CD1c-positive myeloid dendritic cell (primary cell): ENCODE results near the gene BTG4.

ENCODE experiments used
- DNase-seq: peaks from one replicate; pipeline ENCODE4 v3.0.0-alpha.2; 2016; ENCODE audit errors: extremely low spot score

BTG4 gene

DNA sequence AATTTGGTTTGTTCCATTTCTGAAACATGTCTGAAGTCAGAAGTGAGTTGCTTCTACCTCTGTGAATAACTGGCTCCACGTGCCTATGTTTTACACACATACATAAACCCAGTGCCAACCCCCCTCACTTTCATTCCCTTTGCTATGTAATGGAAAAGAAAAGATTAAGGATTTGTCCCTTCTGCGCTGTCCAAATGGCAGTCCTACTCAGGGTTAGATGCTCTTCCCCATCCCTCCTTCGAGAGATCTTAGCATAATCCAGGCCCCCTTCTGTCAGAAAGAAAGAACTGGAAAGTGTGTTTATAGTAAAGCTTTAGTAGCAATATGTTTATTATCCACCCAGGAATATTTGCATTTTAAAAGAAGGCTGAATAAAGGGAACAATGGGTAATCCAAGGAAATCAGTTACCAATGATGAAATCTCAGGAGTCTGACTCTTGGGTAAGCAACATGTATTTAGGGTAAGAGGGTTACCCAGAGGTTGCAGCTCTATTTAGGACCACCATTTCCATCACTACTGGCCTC is 25.2 kb upstream of the BTG4 start:
- DNase-seq: no peak

DNA sequence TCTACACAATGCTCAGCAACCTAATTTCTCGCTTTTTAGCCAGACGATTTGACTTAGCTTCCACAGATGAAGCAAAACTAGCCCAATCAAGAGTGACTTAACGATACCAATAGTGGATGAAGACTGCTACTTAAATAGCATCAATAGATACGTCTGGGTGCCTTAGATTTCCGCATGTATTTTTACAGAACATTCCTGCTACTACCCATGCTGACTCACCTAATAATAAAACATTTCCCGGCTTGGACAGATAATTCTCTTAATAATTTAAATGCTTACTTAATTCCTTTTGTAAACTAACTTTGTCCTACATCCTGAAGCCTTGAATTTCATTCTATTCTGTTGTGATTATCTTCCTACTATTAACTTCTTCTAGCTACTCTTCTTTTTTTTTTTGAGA is 23.1 kb upstream of the BTG4 start:
- DNase-seq: no peak

DNA sequence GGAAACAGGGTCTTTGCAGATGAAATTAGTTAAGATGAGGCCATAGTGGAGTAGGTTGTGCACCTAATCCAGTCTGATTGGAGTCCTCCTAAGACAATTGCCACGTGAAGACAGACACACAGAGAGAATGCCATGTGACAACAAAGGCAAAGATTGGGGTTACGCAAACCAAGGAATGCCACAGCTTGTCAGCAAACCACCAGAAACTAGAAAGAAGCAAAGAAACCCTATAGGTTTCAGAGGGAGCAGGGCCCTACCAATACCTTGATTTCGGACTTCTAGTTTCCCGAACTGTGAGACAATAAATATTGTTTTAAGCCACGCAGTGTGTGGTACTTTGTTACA is 20.2 kb upstream of the BTG4 start:
- peak; percentile 8 for DNase-seq

DNA sequence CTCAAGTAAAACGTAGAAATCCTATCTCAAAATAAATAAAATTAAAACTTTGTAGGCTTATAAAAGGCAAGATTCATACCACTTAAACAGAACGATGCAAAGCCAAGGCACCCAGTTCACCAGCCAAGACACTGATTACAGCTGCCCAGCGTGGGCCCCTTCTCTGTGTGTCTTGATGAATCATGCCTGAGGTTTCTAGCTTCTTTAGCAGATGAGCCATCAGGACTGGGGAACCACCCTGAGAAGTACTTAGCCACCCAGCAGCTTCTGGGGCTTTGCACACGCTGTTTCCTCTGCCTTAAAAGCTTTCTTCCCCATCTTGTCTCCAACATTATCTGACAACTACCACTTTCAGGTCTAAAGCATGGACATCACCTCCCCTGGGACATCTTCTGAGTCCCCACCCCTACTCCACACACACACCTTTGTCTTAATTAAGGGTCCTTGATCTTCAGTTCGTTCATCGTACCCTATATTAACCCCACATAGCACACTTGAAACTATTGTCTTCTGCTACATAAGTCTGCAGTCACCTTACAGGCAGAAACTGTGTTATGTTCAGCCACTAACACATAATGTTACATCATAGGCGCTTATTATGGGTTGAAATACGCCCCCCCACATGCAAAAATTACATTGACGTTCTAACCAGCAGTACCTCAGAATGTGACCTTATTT is 19.6 kb upstream of the BTG4 start:
- peak; percentile 90 for DNase-seq

DNA sequence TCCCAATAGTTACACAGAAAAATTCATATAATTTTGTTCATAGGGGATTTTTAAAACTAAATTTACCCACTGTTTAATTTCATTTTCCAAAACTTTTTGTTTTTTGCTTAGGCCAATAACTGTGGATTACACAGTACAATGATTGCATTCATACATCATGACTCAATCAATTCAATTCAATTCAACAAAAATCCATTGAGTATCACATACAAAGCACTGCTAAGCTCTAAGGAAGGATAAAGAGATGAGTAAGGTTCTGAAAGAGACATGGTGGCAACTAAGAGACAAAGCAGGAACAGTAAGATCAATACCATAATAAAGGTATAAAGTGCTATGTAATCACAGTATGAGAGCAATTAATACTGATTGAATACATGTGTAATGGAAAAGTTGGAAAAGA is 18.9 kb upstream of the BTG4 start:
- no peak for DNase-seq

DNA sequence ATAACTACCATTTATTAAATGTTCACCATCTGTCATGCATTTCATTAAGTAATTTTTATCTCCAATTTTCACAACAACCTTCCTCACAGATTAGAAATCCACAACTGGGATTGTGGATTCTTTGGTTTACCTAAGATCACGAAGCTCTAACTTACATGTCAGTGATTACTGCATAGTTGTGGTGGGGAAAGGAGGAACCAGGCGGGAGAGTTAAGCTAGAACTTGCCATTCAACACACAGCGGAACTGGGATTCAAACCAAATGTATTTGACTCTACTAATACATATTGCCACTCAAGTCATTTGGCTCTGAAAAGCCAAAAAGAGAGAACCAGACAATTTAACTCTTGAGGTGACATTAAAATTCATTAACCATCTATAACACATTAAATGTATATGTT is 17.9 kb upstream of the BTG4 start:
- DNase-seq: peak; percentile 55

DNA sequence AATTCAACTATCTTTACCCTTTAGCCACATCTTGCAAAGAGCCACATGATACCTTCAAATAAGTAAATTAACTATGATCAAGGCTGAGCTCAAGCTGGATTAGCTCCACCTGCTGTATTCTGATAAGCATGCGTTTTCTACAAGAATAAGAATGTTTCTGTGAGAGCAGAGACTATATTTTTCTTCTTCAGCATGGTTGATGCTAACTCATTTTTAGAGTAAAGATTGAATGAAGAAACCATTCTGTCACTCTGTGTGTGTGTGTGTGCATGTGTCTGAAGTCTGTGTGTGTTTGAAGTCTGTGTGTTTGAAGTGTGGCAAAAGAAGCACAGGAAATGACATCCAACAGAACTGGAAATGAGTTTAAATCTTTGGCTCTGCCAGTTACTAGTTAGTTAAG is 16.4 kb upstream of the BTG4 start:
- no peak for DNase-seq

DNA sequence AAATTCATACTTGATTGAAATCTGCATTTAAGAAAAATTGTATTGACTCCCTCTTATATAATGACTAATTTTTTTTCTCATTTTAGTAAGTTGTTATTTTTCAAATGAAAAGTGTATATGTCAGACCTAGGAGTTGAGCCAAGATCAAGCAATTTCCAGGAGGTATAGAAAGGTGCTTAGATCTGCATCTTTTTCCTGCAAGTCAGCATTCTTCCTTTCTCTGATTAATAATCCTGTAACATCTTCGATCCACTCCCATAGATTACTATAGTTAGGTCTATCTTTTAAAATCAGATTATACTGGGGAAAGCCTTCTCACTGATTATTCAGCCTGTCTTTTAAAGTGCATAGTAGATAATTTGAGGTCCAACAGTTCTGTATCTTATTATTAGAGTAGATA is 15.1 kb upstream of the BTG4 start:
- DNase-seq: no peak

DNA sequence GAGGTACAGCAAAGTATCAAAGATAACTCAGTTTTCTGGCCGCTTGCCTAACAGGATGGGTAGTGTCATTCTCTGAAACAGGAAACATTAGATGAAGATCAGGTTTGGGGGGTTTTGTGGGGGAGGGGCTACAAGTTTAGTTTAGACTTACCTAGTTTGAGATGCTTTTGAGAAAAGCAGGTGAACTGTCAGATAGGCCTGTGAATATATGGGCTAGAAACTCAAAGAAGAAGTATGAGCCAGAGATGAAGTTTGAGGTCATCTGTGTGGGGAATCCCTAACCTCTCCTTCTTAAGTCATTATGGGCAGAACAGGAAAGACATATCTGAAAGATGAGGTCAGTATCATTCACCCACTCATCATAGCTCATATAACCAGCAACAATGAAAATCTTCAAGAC is 14.3 kb upstream of the BTG4 start:
- DNase-seq: no peak

DNA sequence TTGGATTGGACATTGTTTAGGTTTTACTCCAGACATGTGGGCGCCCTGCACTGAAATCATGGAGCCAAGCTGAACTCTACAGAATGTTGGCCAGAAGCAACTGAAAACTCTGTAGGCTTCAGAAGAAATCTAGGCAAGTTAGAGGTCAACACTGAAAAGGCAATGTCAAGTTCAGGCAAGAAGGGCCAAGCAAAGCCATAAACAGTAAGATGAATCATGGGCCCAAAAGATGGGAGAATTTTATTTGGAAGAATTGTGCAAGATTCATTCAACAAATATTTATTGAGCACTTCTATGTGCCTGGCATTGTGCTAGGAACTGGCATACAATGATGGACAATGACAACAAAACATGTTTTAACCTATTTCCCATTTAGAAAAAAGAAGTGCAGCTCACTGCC is 13.3 kb upstream of the BTG4 start:
- no peak for DNase-seq

DNA sequence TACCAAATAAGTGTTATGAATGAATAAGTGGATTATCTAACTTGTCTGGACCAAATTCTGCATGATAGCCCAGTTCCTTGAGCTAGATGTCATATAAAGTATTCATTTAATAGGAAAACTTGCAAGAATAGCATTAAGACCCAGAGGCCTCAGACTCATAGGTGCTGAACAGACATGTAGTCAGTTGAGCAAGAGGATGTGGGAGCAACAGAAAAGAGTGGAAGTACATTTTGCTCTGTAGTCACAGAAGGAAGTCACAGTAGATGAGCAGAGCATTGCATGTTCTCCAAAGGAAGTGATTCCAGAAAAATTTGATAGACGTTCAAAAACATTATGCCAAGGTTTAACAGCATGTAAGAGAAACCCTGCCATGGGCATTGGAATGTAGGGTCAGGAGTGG is 11.9 kb upstream of the BTG4 start:
- peak; percentile 31 for DNase-seq

DNA sequence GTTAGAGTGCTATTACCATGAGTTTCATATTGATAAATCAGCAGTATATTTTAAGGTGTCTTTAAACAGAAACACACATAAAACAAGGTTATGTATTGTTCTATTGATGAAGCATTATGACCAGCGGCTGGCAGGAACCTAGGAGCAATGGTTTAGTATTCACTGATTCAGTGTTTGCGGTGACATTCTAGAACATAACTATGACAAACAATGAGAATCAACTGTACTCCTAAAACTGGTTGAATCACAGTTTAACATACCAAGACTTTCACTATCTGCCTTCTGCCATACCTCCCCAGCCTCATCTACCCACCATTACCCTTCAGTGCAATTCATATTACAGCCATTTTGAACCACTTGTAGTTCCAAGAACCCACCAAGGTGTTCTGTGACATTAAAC is 11.2 kb upstream of the BTG4 start:
- no peak for DNase-seq

DNA sequence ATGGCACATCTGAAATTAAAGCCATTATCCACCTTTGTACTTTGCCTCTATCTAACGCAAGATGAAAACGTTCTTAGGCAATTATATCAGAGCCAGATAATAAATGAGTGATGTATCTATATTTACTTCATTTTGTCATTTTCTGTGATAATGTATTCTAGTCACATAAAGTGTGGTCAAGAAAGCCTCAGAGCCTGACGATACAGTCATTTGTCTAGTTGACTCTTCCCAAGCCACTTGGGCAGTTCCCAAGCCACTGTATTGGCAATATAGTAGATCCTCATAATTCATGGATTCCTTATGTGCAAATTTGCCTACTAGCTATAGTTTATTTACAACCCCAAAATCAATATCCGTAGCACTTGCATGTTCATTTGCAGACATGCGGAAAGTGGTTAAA is 10.2 kb upstream of the BTG4 start:
- DNase-seq: no peak

DNA sequence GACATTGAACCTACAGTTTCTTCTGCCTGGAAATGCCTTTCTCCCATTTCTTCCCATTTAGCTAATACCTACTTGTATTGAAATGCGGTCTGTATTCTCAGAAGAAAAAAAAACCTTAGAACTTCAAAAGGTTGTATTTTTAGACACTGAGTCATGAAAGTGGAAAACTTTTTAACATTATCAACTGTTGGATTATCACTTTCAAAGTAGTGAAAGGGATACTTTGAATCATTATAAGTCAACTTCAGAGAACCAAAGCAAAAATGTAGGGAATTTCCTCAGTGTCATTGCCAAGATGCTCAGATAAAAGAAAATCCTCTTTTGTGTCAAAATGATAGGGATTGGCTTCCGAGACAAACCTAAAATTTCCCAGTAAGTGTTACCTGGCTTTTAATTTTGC is 8.9 kb upstream of the BTG4 start:
- no peak for DNase-seq

DNA sequence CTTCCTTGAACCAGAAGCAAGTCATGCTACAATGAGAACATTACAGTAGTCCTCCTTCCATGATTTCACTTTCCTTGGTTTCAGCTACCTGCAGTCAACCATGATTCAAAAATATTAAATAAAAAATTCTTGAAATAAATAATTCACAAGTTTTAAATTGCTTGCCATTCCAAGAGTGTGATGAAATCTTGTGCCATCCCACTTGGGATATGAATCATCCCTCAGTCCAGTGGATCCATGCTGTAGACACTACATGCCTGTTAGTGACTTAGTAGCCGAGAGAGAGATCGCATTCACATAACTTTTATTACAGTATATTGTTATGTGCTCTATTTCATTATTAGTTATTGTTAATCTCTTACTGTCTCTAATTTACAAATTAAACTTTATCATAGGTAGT is 8.4 kb upstream of the BTG4 start:
- DNase-seq: no peak

DNA sequence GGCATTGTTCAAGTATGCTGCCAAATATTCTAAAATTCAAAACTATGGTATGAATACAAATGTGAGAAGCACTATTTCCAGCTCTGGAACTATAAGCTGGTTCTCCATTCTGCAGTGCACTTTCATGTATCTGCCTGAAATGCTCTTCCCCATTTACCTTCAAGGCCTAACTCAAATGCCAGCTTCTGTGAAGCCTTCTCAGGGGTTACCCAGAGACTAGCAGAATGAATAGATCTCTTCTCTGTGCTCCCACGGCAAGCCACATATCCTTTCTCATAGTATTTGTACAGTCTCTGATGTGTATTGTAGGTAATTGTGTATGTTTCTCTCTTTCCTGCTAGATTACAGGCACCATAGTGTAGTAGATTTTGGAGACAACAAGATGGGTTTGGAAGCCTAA is 6.5 kb upstream of the BTG4 start:
- no peak for DNase-seq

DNA sequence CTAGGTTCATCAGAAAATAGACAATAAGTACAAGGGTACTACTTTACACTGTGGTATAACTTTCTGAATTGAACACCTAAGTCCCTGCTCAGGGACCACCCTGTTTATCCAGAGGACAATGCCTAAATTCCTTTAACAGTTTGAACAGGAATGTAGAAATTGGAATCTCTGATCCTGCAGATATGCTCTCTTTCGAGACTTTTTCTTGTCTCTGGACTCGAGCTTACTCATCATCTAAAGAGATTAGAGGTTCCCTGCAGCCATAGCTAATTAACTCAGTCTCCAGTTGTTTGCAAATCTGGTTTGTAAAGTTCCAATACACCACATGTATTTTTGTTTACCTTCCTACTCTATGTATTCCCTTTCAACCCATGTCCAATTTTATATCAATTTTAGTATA is 3.4 kb upstream of the BTG4 start:
- DNase-seq: no peak

DNA sequence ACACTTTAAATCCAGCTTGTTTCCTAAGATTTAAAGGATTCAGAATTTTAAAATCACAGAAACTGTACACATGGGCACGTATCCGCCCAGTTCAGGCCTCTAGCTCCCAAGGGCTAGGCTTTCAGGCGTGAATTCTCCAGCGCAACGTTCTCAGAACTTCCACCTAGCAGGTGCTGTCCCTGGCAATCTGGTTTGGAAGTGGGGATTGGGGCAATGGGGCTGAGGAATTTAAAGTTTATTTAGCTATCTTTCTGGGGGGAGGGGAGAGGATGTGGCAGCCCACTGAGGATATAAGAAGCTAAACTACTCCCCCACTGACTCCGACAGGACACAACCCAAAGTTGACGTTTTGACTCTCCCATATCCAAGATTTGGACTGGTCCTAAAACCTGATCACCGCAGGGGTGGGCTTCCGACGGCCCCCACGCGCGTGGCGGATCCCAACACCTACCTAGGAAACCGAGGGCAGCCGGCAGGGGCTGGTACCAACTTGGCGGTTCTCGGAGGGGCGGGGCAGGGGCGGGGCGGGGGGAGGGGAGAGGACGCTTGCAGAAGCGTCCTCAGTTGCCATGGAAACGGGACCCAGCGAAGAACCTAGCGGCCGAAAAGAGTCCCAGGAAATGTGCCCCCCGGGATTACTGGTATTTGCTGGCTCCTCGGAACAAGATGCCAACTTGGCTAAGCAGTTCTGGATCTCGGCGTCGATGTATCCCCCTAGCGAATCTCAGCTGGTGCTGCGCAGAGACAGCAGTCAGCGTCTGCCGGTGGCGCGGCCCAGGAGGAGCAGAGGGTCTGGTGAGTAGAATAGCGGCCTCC is 2.2 kb upstream of the BTG4 start, which contains the start of gene HOATZ:
Gene HOATZ (plus strand): TSS at position 563 of the 816 bp plus-strand sequence. CDS start 7 bp downstream, at position 570.
- DNase-seq: no peak

DNA sequence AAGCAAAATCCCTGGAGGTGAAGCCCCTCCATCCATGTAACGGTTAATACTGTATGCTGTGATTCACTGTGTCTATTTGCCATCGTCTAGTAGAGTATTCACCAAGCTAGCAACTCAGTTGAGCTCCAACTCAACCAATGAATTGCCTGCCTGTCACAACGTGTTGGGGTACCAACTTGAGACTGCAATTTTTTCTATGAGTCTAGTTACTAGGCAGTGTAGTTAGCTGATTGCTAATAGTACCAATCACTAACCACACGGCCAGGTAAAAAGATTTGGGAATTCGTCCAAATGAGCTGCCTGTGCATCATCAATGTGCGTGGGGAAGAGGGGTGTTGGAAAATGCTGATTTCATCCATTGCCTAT is 1.0 kb upstream of the BTG4 start:
- DNase-seq: no peak

DNA sequence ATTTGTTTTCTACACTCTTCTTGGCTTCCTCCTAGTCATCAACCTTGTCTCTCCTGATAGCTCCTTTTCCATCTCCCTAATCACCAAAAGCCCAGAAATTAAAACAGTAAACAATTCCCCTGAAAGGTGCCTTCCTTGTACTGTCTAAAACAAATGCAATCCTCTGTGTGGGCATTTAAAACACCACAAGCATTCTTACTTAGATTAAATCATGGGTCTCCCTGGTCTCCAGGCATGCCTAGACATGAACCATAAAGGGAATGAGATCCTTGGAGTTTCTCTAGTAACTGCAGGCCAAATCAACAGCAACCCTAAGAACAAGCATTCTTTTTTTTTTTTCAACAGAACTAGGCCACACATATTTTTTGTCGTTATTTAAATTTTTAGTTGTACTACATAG is 1.9 kb downstream of the BTG4 start:
- no peak for DNase-seq

DNA sequence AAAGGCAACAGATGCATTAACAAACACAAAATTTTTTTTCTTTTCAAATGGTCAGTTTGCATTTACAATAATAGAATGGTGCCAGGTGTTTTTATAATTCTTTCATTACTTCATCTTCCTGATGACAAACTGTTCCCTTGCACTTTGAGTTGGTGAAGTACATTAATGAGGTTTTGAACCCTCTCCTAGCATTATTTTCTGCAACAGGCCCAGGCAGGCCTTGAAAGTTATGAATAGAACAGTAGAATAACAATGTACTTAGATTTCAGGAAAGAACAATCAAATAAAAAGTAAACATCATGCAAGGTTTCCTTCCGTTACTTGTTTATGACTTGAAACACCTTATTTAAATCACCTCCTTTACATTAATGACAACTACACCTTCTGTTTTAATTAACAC is 9.6 kb downstream of the BTG4 start:
- no peak for DNase-seq

DNA sequence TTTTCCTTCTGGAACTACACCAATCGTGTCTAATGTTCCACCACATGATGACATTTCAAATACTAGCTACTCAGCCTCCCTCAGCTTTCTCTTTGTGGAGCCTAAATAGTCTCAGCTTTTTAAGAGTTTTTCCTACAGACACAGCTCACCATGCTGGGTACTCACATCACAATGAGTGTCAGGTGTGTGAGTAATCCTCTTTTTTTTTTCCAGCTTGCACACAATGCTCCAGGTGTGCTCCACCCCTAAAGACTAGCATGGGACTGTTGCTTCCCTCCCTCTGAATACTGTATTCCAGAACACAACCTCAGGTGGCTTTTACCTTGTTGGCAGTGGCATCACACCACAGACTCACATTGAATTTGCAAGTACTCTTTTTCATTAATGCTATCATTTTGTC is 11.7 kb downstream of the BTG4 start:
- no peak for DNase-seq

DNA sequence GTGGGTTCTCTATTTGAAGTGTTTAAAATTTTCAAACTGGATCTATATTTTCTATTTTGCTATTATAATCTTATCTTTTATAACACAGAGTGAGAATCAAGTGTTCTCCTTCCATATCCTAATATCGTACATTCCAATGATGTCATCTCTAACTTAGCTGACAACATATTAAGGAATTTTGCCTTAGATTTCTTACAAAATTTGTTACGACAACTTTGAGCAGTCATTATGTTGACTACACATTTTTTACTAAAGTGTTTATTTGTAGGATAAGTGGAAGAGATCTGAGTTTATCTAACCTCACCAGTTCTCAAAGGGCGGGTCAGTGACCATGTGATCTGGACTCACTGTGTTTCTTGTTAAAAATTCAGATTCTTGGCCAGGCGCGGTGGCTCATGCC is 12.7 kb downstream of the BTG4 start:
- DNase-seq: no peak

DNA sequence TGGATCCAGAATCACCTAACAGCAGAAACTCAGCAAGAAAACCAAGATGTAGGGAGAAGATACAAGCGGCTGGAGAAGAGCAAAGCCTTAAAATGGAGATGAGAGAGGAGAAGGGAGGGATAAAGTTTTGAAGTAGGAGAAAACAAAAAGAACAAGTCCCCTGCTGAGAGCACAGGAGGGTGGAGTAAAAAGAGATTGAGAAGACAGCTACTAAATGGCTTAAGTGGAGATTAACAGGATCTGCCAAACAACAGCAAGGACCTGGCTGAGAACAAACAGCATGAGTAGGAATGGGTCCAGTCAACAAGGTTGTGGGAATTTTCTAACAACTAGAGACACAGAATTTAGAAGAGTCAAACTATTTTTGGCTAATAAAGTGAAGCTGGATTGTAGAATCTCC is 18.1 kb downstream of the BTG4 start:
- no peak for DNase-seq
